OCI-LY3 (cell line): ENCODE measurements around the gene BTRC.

ENCODE experiments used
- H2AFZ ChIP-seq: fragments of 200-600, 300-600 bp; shearing (Covaris generic); 2 replicates; pipeline ENCODE4 v1.6.0; 2014; ENCODE audit warnings: antibody characterized with exemption, low read depth, low read length
- H3K27ac ChIP-seq: fragments of 200-600, 300-600 bp; sonication (generic); 2 replicates; pipeline ENCODE4 v1.5.1; 2014; ENCODE audit warnings: mild to moderate bottlenecking, low read length, moderate library complexity, mixed read lengths
- H3K27me3 ChIP-seq: fragments of 200-600, 300-600 bp; sonication (generic); 2 replicates; pipeline ENCODE4 v1.6.1; 2014; ENCODE audit warnings: low read depth, low read length, mixed read lengths
- H3K36me3 ChIP-seq: fragments of 200-600, 300-600 bp; sonication (generic); replicated peaks from 2 replicates; pipeline ENCODE3; 2014; ENCODE audit warnings: low read depth, low read length, mixed read lengths
- H3K4me1 ChIP-seq: fragments of 300-600, 200-600 bp; sonication (generic); 2 replicates; pipeline ENCODE4 v1.6.1; 2014; ENCODE audit warnings: low read length, mixed read lengths
- H3K4me2 ChIP-seq: fragments of 200-600, 300-600 bp; sonication (generic); 2 replicates; pipeline ENCODE4 v1.6.1; 2014; ENCODE audit warnings: low read length, mixed read lengths
- H3K4me3 ChIP-seq: fragments of 300-600, 200-600 bp; sonication (generic); 2 replicates; pipeline ENCODE4 v1.5.1; 2014; ENCODE audit warnings: antibody characterized with exemption, mild to moderate bottlenecking, low read length, moderate library complexity
- H3K79me2 ChIP-seq: fragments of 300-600, 200-600 bp; shearing (Covaris generic); 2 replicates; pipeline ENCODE4 v1.6.1; 2014; ENCODE audit warnings: mild to moderate bottlenecking, low read length, mixed read lengths
- H3K9ac ChIP-seq: fragments of 300-600, 200-600 bp; shearing (Covaris generic); 2 replicates; pipeline ENCODE4 v1.6.0; 2014; ENCODE audit warnings: mild to moderate bottlenecking, low read length, moderate library complexity
- H3K9me3 ChIP-seq: fragments of 200-600, 300-600 bp; shearing (Covaris generic); 2 replicates; pipeline ENCODE4 v1.6.1; 2014; ENCODE audit warnings: low read length, mixed read lengths; ENCODE audit not compliant: insufficient read depth
- H4K20me1 ChIP-seq: fragments of 200-600, 300-600 bp; sonication (generic); 2 replicates; pipeline ENCODE4 v1.6.1; 2016; ENCODE audit warnings: low read length, mixed read lengths; ENCODE audit not compliant: insufficient read depth
- EZH2phosphoT487 ChIP-seq: fragments of 200-600 bp; shearing (Covaris generic); IDR thresholded peaks from 2 replicates; pipeline ENCODE4 v1.6.1; 2018; ENCODE audit warnings: antibody characterized with exemption, mixed run types, low read depth
- TF ChIP-seq, protein P1 (sequence below): fragments of 200-600, 300-600 bp; sonication (generic); IDR thresholded peaks from 2 replicates; pipeline ENCODE4 v1.5.1; 2014; ENCODE audit warnings: antibody characterized with exemption, low read length, low read depth

BTRC gene

GRCh38 chr10:101571271-101571925 lies 217.4 kb downstream of the BTRC start:
- Histone ChIP-seq H2AFZ (peak overlapping the region; percentile 93; the same call in 1 of the 2 replicates), H4K20me1 (no peaks in the 10 kb centered on the region), H3K4me2 (peak overlapping the region; percentile 93; the same call in 1 of the 2 replicates), H3K9ac (no peak overlapping the region), H3K4me1 (no peaks in the 10 kb centered on the region; the same call in 1 of the 2 replicates), H3K27ac (no peak overlapping the region), H3K9me3 (no peaks in the 10 kb centered on the region), H3K27me3 (peaks cover 14% of the 10 kb centered on the region; the same call in 1 of the 2 replicates), H3K79me2 (no peaks in the 10 kb centered on the region), H3K36me3 (no peaks in the 10 kb centered on the region), H3K4me3 (peak overlapping the region; percentile 92; the same call in 1 of the 2 replicates)
- TF ChIP-seq EZH2phosphoT487, result no peak
- TF ChIP-seq, protein P1, sequence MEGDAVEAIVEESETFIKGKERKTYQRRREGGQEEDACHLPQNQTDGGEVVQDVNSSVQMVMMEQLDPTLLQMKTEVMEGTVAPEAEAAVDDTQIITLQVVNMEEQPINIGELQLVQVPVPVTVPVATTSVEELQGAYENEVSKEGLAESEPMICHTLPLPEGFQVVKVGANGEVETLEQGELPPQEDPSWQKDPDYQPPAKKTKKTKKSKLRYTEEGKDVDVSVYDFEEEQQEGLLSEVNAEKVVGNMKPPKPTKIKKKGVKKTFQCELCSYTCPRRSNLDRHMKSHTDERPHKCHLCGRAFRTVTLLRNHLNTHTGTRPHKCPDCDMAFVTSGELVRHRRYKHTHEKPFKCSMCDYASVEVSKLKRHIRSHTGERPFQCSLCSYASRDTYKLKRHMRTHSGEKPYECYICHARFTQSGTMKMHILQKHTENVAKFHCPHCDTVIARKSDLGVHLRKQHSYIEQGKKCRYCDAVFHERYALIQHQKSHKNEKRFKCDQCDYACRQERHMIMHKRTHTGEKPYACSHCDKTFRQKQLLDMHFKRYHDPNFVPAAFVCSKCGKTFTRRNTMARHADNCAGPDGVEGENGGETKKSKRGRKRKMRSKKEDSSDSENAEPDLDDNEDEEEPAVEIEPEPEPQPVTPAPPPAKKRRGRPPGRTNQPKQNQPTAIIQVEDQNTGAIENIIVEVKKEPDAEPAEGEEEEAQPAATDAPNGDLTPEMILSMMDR, result no peak

DNA sequence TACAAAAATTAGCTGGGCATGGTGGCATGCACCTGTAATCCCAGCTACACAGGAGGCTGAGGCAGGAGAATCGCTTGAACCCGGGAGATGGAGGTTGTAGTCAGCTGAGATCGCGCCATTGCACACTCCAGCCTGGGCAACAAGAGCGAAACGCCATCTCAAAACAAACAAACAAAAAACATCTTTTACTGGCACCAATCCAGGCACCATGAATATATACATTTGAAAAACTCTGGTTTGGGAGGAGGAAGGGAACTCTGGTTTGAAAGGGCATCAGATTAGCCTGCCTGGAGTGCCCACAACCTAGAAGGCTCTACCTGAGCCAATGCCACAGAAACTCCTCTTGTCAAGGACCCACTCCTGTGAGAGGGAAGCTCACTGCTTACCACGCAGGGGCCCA lies 218.2 kb downstream of the BTRC start:
- no peak overlapping the region for H3K9ac ChIP-seq
- no peak overlapping the region for H3K4me3 ChIP-seq
- H2AFZ ChIP-seq, result no peak overlapping the region
- H3K79me2 ChIP-seq, result no peaks in the 10 kb centered on the region
- no peak overlapping the region for H3K27ac ChIP-seq
- TF ChIP-seq, protein P1, result no peak
- no peak for TF ChIP-seq EZH2phosphoT487
- H3K9me3 ChIP-seq, result no peaks in the 10 kb centered on the region
- no peaks in the 10 kb centered on the region for H3K36me3 ChIP-seq
- H3K27me3 ChIP-seq, result peaks cover 11% of the 10 kb centered on the region; the same call in 1 of the 2 replicates
- no peaks in the 10 kb centered on the region for H4K20me1 ChIP-seq
- H3K4me1 ChIP-seq, result no peaks in the 10 kb centered on the region; the same call in 1 of the 2 replicates
- H3K4me2 ChIP-seq, result no peak overlapping the region

DNA sequence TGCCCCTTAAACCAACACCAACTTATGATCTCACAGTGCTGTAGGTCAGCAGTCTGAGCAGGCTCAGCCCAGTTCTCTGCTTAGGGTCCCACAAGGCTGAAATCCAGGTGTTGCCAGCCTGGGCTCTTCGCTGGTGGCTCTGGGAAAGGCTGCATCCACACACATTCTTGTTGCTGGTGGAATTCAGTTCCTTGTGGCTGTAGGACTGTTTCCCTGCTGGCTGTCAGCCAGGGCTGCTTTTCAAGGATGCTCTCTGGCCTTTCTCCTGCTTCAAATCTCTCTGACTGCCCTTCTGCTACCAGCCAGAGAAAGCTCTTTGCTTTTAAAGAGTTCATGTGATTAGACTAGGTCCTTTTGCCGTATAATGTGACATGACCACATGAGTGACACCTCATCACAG lies 218.8 kb downstream of the BTRC start:
- TF ChIP-seq EZH2phosphoT487, result no peak
- TF ChIP-seq, protein P1, result no peak
- Histone ChIP-seq H3K9me3 (no peaks in the 10 kb centered on the region), H3K4me1 (no peaks in the 10 kb centered on the region; the same call in 1 of the 2 replicates), H3K27me3 (0 out of 2 replicates have a peak, but pooled peaks cover 4% of the 10 kb centered on the region), H3K27ac (no peak overlapping the region), H2AFZ (no peak overlapping the region), H3K4me3 (no peak overlapping the region), H3K9ac (no peak overlapping the region), H4K20me1 (no peaks in the 10 kb centered on the region), H3K4me2 (no peak overlapping the region), H3K79me2 (no peaks in the 10 kb centered on the region), H3K36me3 (no peaks in the 10 kb centered on the region)

GRCh38 chr10:101573885-101574753 lies 220.2 kb downstream of the BTRC start:
- no peak overlapping the region for H3K9ac ChIP-seq
- H4K20me1 ChIP-seq, result no peaks in the 10 kb centered on the region
- no peaks in the 10 kb centered on the region for H3K79me2 ChIP-seq
- no peaks in the 10 kb centered on the region; the same call in 1 of the 2 replicates for H3K4me1 ChIP-seq
- H3K27ac ChIP-seq, result no peak overlapping the region
- no peak overlapping the region for H2AFZ ChIP-seq
- no peaks in the 10 kb centered on the region for H3K9me3 ChIP-seq
- no peaks in the 10 kb centered on the region for H3K27me3 ChIP-seq
- TF ChIP-seq, protein P1, result no peak
- no peak for TF ChIP-seq EZH2phosphoT487
- no peaks in the 10 kb centered on the region for H3K36me3 ChIP-seq
- H3K4me3 ChIP-seq, result no peak overlapping the region
- H3K4me2 ChIP-seq, result no peak overlapping the region
